Liver (tissue), 9 donors: Measurements from ENCODE around the gene FGD2. TPM values are rescaled to one million over a fixed set of nuclear protein-coding genes. Genes with fewer than 3 reads are reported as not detected.
"Not testable (repeated sequence)": the region's sequence is repeated elsewhere in the genome, so short reads cannot be mapped to it uniquely, and the experiment has no call there.

ENCODE experiments used
- DNase-seq: peaks from one replicate; pipeline ENCODE4 v3.0.0-alpha.2; 2017; ENCODE audit warnings: low spot score
- H3K27ac ChIP-seq, 2 donors: one replicate each; pipeline ENCODE4 v1.7.0; 2013; ENCODE audit warnings: inconsistent platforms in 2 of 2, low read length in 2 of 2, control low read depth in 1 of 2, low read depth in 1 of 2, mild to moderate bottlenecking in 1 of 2
- H3K27me3 ChIP-seq, 4 donors: one replicate each; pipeline versions ENCODE4 v1.6.1 to v1.7.0; 2013; ENCODE audit warnings: low read length in 3 of 4, inconsistent platforms in 1 of 4, mild to moderate bottlenecking in 1 of 4, moderate library complexity in 1 of 4; ENCODE audit not compliant: control insufficient read depth in 4 of 4, insufficient read depth in 4 of 4
- H3K36me3 ChIP-seq, 4 donors: one replicate each; pipeline versions ENCODE4 v1.6.1 to v1.7.0; 2013; ENCODE audit warnings: low read length in 3 of 4, mild to moderate bottlenecking in 3 of 4, low read depth in 1 of 4, moderate library complexity in 1 of 4; ENCODE audit not compliant: control insufficient read depth in 4 of 4, insufficient read depth in 3 of 4
- H3K4me1 ChIP-seq, 4 donors: one replicate each; pipeline versions ENCODE4 v1.6.1 to v1.7.0; 2013; ENCODE audit warnings: low read length in 3 of 4, mild to moderate bottlenecking in 3 of 4, moderate library complexity in 1 of 4; ENCODE audit not compliant: control insufficient read depth in 4 of 4, insufficient read depth in 4 of 4
- H3K4me3 ChIP-seq, 3 donors: one replicate each; pipeline versions ENCODE4 v1.6.1 to v1.7.0; 2013; ENCODE audit warnings: low read length in 3 of 3, control low read depth in 1 of 3, low read depth in 1 of 3, mild to moderate bottlenecking in 1 of 3
- H3K9ac ChIP-seq, 2 donors: one replicate each; pipeline ENCODE4 v1.7.0; 2013; ENCODE audit warnings: low read length in 2 of 2, mild to moderate bottlenecking in 2 of 2, moderate library complexity in 2 of 2, control low read depth in 1 of 2, low read depth in 1 of 2
- H3K9me3 ChIP-seq, 4 donors: one replicate each; pipeline versions ENCODE4 v1.6.1 to v1.7.0; 2013; ENCODE audit warnings: low read length in 3 of 4; ENCODE audit not compliant: control insufficient read depth in 4 of 4
- EGR1 ChIP-seq, 2 donors: IDR thresholded peaks; 2 replicates each; pipeline ENCODE4 v1.6.1; 2016 to 2018; ENCODE audit warnings: antibody characterized with exemption in 2 of 2, low read depth in 2 of 2
- FOXA1 ChIP-seq: IDR thresholded peaks from 2 replicates; pipeline ENCODE4 v1.6.1; 2016; ENCODE audit warnings: antibody characterized with exemption
- FOXA2 ChIP-seq: IDR thresholded peaks from 2 replicates; pipeline ENCODE4 v1.6.1; 2016; ENCODE audit warnings: antibody characterized with exemption
- GABPA ChIP-seq, 2 donors: IDR thresholded peaks in 1 of 2; conservative IDR thresholded peaks in 1 of 2; 2 replicates each; pipeline ENCODE4 v1.6.1; 2016; ENCODE audit warnings: antibody characterized with exemption in 2 of 2, mild to moderate bottlenecking in 1 of 2, moderate library complexity in 1 of 2
- HNF4A ChIP-seq, 2 donors: conservative IDR thresholded peaks; 2 replicates each; pipeline ENCODE4 v1.6.1; 2016; ENCODE audit warnings: antibody characterized with exemption in 2 of 2, mild to moderate bottlenecking in 2 of 2
- HNF4G ChIP-seq: IDR thresholded peaks from 2 replicates; pipeline ENCODE4 v1.6.1; 2016; ENCODE audit warnings: antibody characterized with exemption
- JUND ChIP-seq, 2 donors: IDR thresholded peaks; 2 replicates each; pipeline ENCODE4 v1.6.1; 2016; ENCODE audit warnings: antibody characterized with exemption in 2 of 2
- NR2F2 ChIP-seq: IDR thresholded peaks from 2 replicates; pipeline ENCODE4 v1.6.1; 2016; ENCODE audit warnings: antibody characterized with exemption
- RAD21 ChIP-seq, 2 donors: IDR thresholded peaks; 2 replicates each; pipeline ENCODE4 v1.6.1; 2016; ENCODE audit warnings: antibody characterized with exemption in 2 of 2, mild to moderate bottlenecking in 2 of 2
- RXRA ChIP-seq, 2 donors: IDR thresholded peaks; 2 replicates each; pipeline ENCODE4 v1.6.1; 2017 to 2018; ENCODE audit warnings: antibody characterized with exemption in 2 of 2, mild to moderate bottlenecking in 1 of 2
- SP1 ChIP-seq: IDR thresholded peaks from 2 replicates; pipeline ENCODE4 v1.6.1; 2018; ENCODE audit warnings: antibody characterized with exemption, mild to moderate bottlenecking
- TAF1 ChIP-seq: conservative IDR thresholded peaks from 2 replicates; pipeline ENCODE4 v1.6.1; 2016; ENCODE audit warnings: antibody characterized with exemption, mild to moderate bottlenecking
- YY1 ChIP-seq: IDR thresholded peaks from 2 replicates; pipeline ENCODE4 v1.6.1; 2016; ENCODE audit warnings: antibody characterized with exemption, mild to moderate bottlenecking
- WGBS: extraction: QIAGEN DNeasy Blood & Tissue Kit; methylation state at CpG from one replicate; pipeline ENCODE4 v1.1.7; 2013; 5-methylcytosine and 5-hydroxymethylcytosine counted together
- polyA plus RNA-seq, 2 donors: library from polyadenylated mRNA; stranded (reverse) in 1 of 2; unstranded in 1 of 2; fragments of 200-250 nt in 1 of 2; fragments of >200 nt in 1 of 2; fragmentation: Nextera tagmentation in 1 of 2; extraction: Ambion mirVana in 1 of 2; gene quantifications; one replicate each; pipeline versions ENCODE4 v1.2.1 to v1.2.3, GENCODE V29; 2013 to 2015
- total RNA-seq, 2 donors: library from RNA; depleted of rRNA; stranded (reverse); fragments of >200 nt; gene quantifications; one replicate each; pipeline ENCODE4 v1.2.3, GENCODE V29; 2014
- TF ChIP-seq, protein P1 (sequence below): fragments of 150-350 bp; IDR thresholded peaks from 2 replicates; pipeline ENCODE4 v1.5.1; 2017; ENCODE audit warnings: improper control_type of control experiment, low read depth, low read length; ENCODE audit not compliant: missing input control
- TF ChIP-seq, protein P2 (sequence below): IDR thresholded peaks from 2 replicates; pipeline ENCODE4 v1.6.1; 2016; ENCODE audit warnings: antibody characterized with exemption
- TF ChIP-seq, protein P3 (sequence below): IDR thresholded peaks from 2 replicates; pipeline ENCODE4 v1.6.1; 2016; ENCODE audit warnings: antibody characterized with exemption
- donor health status: healthy.
- donor health status: healthy.
- donor health status: healthy.
- donor health status: healthy.
- donor health status: healthy.

Gene FGD2
- total and polyA plus RNA-seq, 4 donors: 4.6 to 24.4 (median 9.1) TPM

DNA sequence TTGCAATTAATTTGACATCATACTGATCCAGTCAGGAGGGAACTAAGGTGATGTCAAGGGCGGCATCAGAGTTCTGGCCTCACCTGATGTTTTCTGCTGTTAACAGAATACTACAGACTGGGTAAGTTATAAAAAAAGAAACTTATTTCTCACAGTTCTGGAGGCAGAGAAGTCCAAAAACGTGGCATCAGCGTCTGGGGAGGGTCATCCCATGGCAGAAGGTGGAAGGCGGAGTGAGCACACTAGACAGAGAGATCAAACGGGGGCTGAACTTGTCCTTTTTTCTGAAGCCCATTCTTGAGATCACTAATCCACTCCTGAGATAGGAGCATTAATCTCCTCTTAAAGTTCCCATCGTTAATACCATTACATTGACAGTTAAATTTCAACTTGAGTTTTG, 16.2 kb upstream of the FGD2 start:
- Histone ChIP-seq H3K9me3 (no peaks in the 10 kb centered on the region), H3K4me1 (peaks cover 6 to 22% (median 13%) of the 10 kb centered on the region in 4 donors), H3K27ac (no peak overlapping the region), H3K36me3 (no peaks in the 10 kb centered on the region), H3K27me3 (no peaks in the 10 kb centered on the region), H3K9ac (no peak overlapping the region), H3K4me3 (no peak overlapping the region)
- no peak for TF ChIP-seq FOXA1
- TF ChIP-seq EGR1 (IDR thresholded peaks at IDR 0.05; ENCODE audit: low read depth in 2 of 2): no peak
- no peak for TF ChIP-seq GABPA (IDR thresholded peaks at IDR 0.05 in 1 of 2, conservative IDR thresholded peaks at IDR 0.05 in 1 of 2)
- TF ChIP-seq, protein P1, sequence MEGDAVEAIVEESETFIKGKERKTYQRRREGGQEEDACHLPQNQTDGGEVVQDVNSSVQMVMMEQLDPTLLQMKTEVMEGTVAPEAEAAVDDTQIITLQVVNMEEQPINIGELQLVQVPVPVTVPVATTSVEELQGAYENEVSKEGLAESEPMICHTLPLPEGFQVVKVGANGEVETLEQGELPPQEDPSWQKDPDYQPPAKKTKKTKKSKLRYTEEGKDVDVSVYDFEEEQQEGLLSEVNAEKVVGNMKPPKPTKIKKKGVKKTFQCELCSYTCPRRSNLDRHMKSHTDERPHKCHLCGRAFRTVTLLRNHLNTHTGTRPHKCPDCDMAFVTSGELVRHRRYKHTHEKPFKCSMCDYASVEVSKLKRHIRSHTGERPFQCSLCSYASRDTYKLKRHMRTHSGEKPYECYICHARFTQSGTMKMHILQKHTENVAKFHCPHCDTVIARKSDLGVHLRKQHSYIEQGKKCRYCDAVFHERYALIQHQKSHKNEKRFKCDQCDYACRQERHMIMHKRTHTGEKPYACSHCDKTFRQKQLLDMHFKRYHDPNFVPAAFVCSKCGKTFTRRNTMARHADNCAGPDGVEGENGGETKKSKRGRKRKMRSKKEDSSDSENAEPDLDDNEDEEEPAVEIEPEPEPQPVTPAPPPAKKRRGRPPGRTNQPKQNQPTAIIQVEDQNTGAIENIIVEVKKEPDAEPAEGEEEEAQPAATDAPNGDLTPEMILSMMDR: no peak
- no peak for TF ChIP-seq RAD21 (IDR thresholded peaks at IDR 0.05)
- TF ChIP-seq, protein P2, sequence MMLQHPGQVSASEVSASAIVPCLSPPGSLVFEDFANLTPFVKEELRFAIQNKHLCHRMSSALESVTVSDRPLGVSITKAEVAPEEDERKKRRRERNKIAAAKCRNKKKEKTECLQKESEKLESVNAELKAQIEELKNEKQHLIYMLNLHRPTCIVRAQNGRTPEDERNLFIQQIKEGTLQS: no peak
- TF ChIP-seq NR2F2: no peak
- TF ChIP-seq RXRA (IDR thresholded peaks at IDR 0.05): no peak
- TF ChIP-seq JUND (IDR thresholded peaks at IDR 0.05): no peak
- no peak for TF ChIP-seq HNF4G
- TF ChIP-seq SP1: no peak
- TF ChIP-seq TAF1: no peak
- no peak for TF ChIP-seq FOXA2
- TF ChIP-seq YY1: no peak
- TF ChIP-seq, protein P3, sequence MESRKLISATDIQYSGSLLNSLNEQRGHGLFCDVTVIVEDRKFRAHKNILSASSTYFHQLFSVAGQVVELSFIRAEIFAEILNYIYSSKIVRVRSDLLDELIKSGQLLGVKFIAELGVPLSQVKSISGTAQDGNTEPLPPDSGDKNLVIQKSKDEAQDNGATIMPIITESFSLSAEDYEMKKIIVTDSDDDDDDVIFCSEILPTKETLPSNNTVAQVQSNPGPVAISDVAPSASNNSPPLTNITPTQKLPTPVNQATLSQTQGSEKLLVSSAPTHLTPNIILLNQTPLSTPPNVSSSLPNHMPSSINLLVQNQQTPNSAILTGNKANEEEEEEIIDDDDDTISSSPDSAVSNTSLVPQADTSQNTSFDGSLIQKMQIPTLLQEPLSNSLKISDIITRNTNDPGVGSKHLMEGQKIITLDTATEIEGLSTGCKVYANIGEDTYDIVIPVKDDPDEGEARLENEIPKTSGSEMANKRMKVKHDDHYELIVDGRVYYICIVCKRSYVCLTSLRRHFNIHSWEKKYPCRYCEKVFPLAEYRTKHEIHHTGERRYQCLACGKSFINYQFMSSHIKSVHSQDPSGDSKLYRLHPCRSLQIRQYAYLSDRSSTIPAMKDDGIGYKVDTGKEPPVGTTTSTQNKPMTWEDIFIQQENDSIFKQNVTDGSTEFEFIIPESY: no peak
- TF ChIP-seq HNF4A (conservative IDR thresholded peaks at IDR 0.05): no peak
- 79% methylated on average over 6 of the region's 6 CpGs for WGBS
- DNase-seq: no peak

DNA sequence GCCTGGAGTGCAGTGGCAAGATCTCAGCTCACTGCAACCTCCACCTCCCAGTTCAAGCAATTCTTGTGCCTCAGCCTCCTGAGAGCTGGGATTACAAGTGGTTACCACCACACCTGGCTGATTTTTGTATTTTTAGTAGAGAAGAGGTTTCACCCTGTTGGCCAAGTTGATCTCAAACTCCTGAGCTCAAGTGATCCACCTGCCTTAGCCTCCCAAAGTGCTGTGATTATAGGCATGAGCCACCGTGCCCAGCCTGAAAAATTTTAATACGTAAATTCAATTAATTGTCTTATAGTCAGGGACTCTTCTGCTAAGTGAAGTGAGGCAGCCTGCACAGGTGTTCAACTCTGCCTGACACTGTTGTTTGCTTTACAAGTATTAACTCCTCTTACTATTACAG, 15.1 kb upstream of the FGD2 start:
- H3K36me3 ChIP-seq, H3K27ac ChIP-seq, DNase-seq, H3K9ac ChIP-seq, H3K9me3 ChIP-seq, H3K4me3 ChIP-seq, H3K27me3 ChIP-seq: not testable (repeated sequence)
- 88% methylated on average over 2 of the region's 2 CpGs for WGBS
- H3K4me1 ChIP-seq: peaks cover 1 to 10% (median 4%) of the 10 kb centered on the region in 4 donors
